Subcutaneous adipose tissue (tissue), 4 donors: ENCODE measurements around the gene DUS3L. TPM values are rescaled to one million over a fixed set of nuclear protein-coding genes. Genes with fewer than 3 reads are reported as not detected.

Source experiments
- CTCF ChIP-seq: fragments of 450-650 bp; IDR thresholded peaks from one replicate; pipeline ENCODE4 v1.5.1; 2016; ENCODE audit warnings: low read depth, mild to moderate bottlenecking, control low read depth, antibody characterized with exemption, moderate library complexity
- total RNA-seq, 4 donors: library from RNA; depleted of rRNA; stranded (reverse); fragments of >200 nt; gene quantifications; one replicate each; pipeline ENCODE4 v1.1.0, GENCODE V29; 2016

Gene DUS3L
- total RNA-seq, 4 donors from 2014 or later: 19.4 to 25.1 (median 23.8) TPM

DNA sequence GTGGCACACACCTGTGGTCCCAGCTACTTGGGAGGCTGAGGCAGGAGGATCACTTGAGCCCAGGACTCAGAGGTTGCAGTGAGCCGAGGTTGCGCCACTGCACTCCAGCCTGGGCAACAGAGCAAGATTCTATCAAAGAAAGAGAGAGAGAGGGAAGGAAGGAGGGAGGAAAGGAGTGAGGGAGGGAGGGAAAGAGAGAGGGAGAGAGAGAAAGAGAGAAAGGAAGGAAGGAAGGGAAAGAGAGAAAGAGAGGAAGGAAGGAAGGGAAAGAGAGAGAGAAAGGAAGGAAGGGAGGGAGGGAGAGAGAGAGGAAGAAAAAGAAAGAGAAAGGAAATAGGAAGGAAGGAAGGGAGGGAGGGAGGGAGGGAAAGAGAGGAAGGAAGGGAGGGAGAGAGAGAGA is 26.3 kb upstream of the DUS3L start:
- TF ChIP-seq CTCF: no peak

DNA sequence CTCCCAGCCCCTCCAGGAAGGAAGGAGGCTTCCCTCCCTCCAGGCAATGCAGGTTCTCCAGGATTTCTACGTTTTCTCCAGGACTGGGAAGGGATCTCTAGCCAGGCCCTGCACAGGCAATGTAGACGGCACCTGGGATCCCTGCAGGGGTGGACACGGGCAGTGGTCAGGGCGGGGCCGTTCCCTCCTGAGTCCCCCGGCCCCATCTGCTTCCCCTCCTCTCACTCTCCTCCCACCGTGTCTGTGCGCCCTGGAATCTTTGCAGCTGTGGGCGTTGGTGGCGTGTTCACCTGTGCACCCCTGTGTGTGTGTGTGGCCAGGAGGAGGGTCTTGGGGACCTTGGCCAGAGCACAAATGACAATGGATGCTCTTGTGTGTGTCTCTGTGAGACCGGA is 23.9 kb upstream of the DUS3L start:
- no peak for TF ChIP-seq CTCF

DNA sequence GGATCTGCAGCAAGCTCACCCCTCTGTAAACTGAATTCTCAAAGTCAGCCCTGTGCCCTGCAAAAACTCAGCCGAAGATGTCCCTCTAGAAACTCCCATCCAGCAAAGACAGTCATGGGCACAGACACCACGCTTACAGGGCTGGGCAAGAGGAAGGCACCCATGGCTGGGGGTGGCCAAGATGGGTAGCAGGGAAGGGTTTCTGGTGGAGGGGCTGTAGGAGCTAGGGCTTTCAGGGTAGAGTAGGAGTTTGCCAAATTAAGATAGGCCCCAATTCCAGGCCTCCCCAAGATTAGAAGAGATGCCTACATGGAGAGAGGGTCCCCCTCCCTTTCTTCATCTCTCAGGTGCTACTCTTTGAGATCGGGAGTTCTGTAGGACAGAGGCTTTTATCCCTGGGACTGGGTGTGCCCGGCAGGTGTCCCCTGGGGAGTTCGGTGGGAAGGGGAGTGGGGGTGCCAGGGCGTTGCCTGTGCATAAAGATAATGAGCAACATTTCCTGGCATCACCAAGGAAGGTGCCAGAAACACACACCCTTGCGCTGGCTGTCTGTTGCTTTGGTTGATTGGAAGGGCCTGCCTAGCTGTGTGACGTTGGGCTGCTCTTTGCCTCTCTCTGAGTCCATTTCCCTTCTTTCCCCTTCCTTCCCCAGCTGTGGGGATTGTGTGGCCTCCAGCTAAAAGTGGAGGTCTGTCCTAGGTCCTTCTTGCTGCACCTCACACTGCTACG is 23.3 kb upstream of the DUS3L start:
- no peak for TF ChIP-seq CTCF

- no peak for TF ChIP-seq CTCF
Observed at GRCh38 chr19:5811117-5811516, 20.2 kb upstream of the DUS3L start.

DNA sequence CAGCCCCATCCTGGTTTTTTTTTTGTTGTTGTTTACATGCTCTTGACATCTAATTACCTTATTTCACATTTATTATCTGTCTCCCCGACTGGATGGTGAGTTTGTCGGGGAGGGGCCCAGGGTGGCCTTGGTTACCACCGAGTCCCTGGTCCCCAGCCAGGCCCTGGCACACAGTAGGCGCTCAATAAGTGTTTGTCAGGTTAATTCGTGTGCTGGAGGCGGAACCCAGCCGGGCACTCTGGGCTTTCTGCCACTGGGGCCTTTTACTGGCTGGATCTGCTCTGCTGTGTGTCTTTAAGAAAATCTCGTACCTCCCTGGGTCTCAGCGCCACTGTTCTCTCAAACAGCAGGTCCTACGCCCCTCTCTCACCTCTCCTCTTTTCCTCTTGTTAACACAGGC is 18.5 kb upstream of the DUS3L start:
- TF ChIP-seq CTCF: no peak

DNA sequence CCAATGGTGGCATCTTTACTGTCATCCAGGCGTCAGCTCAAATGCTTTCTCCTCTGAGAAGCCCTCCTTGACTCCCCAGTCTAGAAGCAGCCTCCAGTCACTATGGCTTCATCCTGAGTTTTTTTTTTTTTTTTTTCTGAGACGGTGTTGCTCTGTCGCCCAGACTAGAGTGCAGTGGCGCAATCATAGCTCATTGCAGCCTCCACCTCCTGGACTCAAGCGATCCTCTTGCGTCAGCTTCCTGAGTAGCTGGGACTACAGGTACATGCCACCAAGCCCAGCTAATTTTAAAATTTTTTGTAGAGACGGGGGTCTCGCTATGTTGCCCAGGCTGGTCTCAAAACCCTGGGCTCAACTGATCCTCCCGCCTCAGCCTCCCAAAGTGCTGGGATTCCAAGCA is 18.1 kb upstream of the DUS3L start:
- TF ChIP-seq CTCF: no peak

GRCh38 chr19:5808120-5808816 is 17.3 kb upstream of the DUS3L start:
- no peak for TF ChIP-seq CTCF
